ENCODE data around the gene PTPRS.

DNA sequence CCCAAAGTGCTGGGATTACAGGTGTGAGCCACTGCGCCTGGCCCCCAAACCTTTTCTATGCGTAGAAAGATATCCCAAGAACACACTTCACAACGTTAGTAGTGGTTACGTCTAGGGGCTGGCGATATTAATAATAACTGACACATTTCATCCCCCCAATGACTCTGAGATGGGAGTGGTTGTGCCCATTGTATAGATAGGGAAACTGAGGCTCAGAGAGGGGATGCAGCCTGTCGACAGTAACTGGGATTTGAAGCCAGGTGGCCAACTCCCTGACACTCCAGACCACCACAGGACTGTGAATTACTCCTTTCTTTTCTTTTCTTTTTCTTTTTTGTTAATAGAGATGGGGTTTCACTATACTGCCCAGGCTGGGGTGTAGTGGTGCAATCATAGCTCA lies 25.3 kb upstream of the PTPRS start:
- TF ChIP-seq, protein P1, sequence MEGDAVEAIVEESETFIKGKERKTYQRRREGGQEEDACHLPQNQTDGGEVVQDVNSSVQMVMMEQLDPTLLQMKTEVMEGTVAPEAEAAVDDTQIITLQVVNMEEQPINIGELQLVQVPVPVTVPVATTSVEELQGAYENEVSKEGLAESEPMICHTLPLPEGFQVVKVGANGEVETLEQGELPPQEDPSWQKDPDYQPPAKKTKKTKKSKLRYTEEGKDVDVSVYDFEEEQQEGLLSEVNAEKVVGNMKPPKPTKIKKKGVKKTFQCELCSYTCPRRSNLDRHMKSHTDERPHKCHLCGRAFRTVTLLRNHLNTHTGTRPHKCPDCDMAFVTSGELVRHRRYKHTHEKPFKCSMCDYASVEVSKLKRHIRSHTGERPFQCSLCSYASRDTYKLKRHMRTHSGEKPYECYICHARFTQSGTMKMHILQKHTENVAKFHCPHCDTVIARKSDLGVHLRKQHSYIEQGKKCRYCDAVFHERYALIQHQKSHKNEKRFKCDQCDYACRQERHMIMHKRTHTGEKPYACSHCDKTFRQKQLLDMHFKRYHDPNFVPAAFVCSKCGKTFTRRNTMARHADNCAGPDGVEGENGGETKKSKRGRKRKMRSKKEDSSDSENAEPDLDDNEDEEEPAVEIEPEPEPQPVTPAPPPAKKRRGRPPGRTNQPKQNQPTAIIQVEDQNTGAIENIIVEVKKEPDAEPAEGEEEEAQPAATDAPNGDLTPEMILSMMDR (IDR thresholded peaks at IDR 0.05; ENCODE audit: insufficient read depth, low read depth, low read length), result no peak
- TF ChIP-seq EZH2 (IDR thresholded peaks at IDR 0.05; ENCODE audit: insufficient read depth, low read length), result no peak
